Measurements from ENCODE around the gene GPC5.

DNA sequence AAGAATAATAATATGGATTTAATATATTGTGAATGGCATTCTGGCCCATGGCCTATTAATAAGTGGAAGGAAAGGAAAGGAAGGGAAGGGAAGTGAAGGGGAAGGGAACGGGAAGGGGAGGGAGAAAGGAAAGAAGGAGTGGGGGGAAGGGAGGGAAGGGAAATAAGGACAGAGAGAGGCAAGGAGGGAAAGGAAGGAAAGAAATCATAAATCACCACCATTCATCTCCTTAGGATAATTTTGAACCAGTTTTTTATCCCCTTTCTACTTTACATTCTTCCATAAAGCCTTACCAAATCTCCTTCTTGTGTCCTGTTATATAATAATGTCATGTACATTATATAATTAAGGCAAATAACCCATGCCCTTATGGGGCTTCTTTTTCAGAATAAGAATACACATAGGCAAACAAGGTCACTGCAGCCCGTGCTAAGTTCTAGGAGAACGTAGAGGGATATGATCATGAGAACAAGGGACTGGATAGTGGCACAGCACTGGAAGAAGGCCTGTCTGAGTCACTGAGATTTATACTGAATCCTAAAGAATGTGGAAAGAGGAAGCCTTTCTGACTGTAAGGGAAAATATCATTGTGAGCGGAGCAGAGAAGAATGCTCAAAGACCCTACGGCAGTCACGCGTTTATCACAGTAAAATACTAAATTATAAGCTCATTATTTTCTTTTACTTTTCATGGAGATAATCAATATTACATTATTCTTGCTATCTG lies 1383.7 kb downstream of the GPC5 start:
- TF ChIP-seq POLR2AphosphoS5 (IDR thresholded peaks at IDR 0.05; ENCODE audit: low read depth, low read length) (no peak), TAF1 (IDR thresholded peaks at IDR 0.05; ENCODE audit: borderline replicate concordance, insufficient read depth, low read length) (no peak)

All from PFSK-1 (cell line).